ENCODE measurements around the gene DIAPH1.

The DIAPH1 gene

GRCh38 chr5:141560725-141561483, 57.9 kb downstream of the DIAPH1 start:
- DNase-seq (ENCODE audit: low read depth in 3 of 3), result no peak

DNA sequence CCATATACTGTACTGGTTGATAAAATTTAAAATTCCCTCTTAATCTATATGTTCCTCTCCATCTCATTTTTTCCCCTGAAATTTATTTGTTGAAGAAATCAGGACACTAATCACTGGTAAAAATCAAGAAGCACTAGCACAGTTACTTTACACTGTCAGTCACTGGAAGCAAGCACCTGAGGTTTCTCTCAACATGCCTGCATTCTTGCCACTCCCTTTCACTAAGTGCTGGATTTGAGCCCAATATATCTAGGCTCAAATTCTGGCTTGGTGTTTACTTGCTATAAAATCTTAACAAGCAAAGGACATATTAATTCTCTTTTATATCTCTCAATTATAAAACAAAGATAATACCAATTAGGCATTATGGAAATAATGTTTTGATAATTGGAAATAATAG, 58.6 kb downstream of the DIAPH1 start:
- DNase-seq (ENCODE audit: low read depth in 3 of 3), result no peak

GRCh38 chr5:141559461-141559860, 59.3 kb downstream of the DIAPH1 start:
- no peak for DNase-seq (ENCODE audit: low read depth in 3 of 3)

GRCh38 chr5:141558150-141558549, 60.6 kb downstream of the DIAPH1 start:
- DNase-seq (ENCODE audit: low read depth in 3 of 3), result no peak

DNA sequence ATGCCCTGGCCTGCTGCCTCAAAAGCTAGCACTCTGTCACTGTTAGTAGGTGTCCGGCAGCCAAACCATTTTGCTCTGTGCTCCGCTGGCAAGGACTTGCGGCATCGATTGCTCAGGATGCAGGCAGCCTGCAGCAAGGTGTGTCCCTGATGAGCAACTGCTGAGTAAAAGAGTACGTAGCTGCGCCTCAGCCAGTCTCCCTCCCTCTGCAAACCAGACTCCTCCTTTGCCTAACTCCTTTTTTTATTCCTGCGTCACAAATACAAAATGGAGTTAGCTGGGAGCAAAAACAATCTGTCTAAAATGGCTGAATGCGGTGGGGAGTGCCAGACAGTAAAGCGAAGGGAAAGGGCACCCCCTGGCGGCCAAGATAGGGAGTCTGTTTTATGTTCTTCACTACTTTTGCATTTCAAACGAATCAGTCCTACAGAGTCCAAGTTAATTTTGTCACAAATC, 61.1 kb downstream of the DIAPH1 start:
- peak; percentile 58 to 73 (median 59) for DNase-seq (ENCODE audit: low read depth in 3 of 3)

- DNase-seq (ENCODE audit: low read depth in 3 of 3), result no peak
Observed at GRCh38 chr5:141547921-141548320, 70.9 kb downstream of the DIAPH1 start.

- DNase-seq (ENCODE audit: low read depth in 3 of 3), result no peak
Observed at GRCh38 chr5:141547488-141547887, 71.3 kb downstream of the DIAPH1 start.

DNA sequence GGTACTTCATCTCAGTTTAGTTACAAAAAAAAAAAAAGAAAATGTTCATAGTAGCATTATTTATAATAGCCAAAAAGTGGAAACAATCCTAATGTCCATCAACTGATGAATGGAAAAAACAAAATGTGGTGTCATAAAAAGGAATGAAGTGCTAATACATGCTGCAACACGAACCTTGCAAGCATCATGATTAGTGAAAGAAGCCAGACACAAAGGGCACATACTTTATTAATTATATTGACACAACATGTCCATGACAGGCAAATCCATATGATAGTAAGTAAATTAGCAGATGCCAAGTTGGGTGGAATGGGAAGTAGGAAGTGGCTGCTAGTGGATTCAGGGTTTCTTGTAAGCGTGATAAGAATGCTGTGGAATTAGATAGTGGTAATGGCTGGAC, 75.7 kb downstream of the DIAPH1 start:
- DNase-seq (ENCODE audit: low read depth in 3 of 3), result no peak

DNA sequence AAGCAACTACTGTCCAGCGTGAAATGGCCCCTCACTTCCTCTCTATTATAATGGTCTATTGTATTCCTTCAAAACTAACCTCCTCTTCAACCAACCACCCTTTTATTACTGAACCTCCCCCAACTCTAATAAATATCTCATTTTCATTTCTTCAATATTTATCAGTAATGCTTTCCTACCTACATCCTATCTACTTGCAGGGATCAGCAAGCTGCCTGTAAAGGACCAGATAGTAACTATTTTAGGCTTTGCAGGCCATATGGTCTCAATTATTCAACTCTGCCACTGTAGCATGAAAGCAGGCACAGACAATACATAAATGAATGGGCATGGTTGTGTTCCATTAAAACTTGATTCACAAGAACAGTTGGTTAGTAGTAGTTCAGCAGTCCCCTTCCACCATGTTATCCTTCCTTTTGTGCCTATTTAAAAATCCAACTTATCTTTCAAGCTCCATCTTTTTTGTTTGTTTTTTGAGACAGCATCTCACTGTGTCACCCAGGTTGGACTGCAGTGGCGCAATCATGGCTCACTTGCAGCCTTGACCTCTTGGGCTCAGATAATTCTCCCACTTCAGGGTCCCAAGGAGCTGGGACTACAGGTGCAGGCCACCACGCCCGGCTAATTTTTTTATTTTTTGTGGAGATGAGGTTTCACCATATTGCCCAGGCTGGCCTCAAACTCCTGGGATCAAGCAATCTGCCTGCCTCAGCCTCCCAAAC, 84.1 kb downstream of the DIAPH1 start:
- DNase-seq (ENCODE audit: low read depth in 3 of 3), result no peak

DNA sequence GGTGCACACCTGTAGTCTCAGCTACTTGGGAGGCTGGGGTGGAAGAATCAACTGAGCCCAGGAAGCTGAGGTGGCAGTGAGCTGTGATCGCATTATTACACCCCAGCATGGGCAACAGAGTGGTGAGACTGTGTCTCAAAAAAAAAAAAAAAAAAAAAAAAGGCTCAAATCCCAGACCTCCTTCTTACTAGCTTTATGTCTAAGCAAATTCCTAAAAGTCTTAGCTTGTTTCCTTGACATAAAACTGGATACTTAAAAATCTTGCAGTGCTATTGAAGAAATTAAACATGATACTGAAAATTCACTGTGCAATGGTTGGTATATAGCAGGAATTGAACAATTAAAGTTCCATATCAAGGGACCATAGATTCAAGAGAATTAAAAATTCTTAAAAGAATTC, 84.9 kb downstream of the DIAPH1 start:
- DNase-seq (ENCODE audit: low read depth in 3 of 3), result no peak

- DNase-seq (ENCODE audit: low read depth in 3 of 3), result no peak
Observed at GRCh38 chr5:141532726-141533125, 86.1 kb downstream of the DIAPH1 start.

DNA sequence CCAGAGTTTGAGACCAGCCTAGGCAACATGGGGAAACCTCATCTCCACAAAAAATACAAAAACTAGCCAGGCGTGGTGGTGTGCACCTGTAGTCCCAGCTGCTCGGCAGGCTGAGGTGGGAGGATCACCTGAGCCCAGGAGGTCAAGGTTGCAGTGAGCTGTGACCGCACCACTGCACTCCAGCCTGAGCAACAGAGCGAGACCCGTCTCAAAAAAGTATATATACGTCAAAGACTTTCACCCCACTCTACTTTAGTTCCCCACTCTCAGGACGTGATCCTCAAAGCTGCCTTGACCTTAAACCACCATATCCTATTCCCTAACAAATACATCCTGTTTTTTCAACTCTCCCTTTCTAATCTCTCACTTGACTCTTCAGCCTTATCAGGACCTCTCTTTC, 88.9 kb downstream of the DIAPH1 start:
- DNase-seq (ENCODE audit: low read depth in 3 of 3), result no peak

DNA sequence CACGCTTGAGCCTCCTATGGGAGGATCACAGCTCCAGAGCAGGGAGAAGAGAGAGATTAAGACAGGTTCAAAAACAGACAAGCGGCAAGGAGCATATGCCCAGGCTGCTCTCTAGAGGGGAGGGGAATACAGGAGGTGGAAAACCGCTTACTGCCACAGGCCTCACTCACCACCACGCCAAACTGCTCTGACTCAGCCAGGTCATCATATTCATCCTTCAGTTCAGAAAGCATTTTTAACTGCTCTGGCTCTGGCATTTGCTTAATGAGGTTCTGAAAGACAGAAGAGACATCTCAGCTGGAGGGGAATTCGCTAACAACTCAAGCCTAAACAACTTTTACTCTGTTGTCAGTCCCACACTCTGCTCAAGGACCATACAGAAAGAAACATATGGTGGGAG, 89.8 kb downstream of the DIAPH1 start:
- no peak for DNase-seq (ENCODE audit: low read depth in 3 of 3)

- no peak for DNase-seq (ENCODE audit: low read depth in 3 of 3)
Observed at GRCh38 chr5:141528291-141528984, 90.4 kb downstream of the DIAPH1 start.

DNA sequence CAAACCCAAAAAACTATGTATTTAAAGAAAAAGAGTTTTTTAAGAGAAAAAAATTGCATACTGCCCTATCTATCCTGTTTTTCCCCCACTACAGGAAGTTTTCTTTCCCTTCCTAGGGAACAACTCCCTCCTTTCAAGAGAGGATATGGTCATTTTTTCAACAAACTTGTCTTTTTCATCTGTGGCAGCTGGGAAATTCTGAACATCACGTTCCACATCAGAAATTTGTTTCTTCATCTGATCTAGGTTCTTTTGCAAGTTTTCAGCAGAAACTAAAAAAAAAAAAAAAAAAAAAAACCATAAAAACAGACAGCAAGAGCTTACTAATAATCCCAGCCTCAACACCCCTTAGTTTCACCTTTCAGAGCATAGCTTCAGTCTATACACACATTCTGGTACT, 91.4 kb downstream of the DIAPH1 start:
- no peak for DNase-seq (ENCODE audit: low read depth in 3 of 3)

GRCh38 chr5:141525653-141526052, 93.1 kb downstream of the DIAPH1 start:
- no peak for DNase-seq (ENCODE audit: low read depth in 3 of 3)

DNA sequence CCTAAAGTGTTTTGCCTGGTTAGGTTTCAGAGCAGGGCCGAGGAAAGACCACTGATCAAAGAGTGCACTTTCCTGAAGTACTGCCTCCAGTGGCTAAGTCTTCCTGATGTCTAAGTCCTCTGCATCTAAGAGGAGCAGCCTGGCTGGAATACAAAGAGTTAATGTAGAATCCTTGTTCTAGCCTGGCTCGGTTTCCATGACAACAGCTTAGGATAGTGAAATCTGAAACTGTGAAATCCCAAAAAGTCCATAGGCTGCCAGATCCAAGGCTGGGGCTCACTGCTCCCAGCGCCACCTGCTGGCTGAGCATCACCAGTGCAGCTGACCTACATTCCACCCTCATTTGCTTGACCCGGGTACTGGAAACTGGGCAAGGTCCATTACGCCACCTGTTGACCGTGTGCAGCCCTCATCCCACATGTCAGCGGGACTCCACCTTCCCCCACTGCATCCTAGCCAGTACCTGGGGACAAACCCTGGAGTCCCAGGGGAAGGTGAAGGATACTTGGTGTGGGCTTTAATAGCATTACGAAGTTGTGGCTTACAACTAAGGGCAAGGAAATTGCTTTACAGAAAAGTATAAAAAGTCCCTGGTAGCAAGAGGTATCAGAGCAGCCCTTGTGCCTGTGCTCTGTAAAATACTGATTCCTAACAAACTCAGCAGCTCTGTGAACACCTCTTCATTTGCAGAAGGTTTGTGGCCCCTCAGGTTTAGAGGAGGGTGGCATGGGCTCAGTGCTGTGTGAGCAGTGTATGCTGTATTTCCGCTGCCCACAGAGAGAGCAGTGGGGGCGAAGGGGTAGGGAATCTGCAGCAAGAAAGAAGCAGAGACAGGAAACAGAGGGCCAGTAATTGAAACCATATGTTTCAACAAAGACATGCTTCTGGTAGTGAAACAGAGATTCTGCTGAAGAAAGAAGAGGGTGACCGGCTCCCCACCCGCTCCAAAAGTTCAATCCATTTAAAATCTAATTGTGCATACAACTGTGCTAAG, 93.9 kb downstream of the DIAPH1 start:
- DNase-seq (ENCODE audit: low read depth in 3 of 3), result peak in 2 of 3 donors; percentile 18 to 32

DNA sequence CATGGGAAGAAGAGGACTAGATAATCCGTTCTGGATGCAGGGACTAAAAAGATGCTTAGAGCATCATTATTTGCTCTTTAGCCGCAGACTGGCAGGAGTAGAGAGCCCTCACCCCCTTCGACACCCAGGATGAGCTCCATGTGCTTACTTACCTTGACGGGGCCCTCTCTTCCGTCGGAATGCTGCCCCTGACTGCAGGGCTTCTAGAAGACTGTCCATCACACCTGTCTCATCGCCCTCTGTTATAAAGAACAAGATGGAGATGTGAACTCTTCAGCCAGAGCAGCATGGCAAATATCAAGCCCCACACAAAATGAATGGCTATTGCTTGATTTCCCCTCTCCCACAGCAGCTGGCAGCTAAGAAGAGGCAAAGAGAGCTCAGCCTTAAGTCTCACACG, 94.8 kb downstream of the DIAPH1 start:
- DNase-seq (ENCODE audit: low read depth in 3 of 3), result no peak

DNA sequence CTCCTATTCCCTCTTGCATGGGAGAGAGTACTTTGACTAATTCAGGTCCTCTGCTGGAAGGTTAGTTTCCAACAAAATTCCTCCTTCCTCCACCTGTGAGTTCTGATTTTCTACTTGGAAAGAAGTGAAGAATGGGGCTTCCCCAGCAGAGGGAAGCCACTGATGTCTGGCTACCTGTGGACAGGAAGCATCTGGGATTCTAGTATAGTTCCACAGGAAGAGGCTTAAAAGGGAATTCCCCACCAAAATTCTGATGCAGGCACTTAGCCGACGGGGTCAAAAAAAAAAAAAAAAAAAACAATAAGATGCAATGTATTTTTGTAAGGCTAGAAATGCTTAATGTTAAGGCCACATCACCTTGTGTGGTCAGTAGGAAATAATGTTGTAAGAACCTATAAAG, 96.5 kb downstream of the DIAPH1 start:
- DNase-seq (ENCODE audit: low read depth in 3 of 3), result no peak

- DNase-seq (ENCODE audit: low read depth in 3 of 3), result no peak
Observed at GRCh38 chr5:141521244-141521781, 97.5 kb downstream of the DIAPH1 start.
